Prostate gland (tissue), 2 donors: ENCODE measurements around the gene KIF21B.

ENCODE experiments used
- POLR2A ChIP-seq: fragments of 450-650 bp; IDR thresholded peaks from one replicate; pipeline ENCODE4 v1.6.1; 2016; ENCODE audit warnings: antibody characterized with exemption, mild to moderate bottlenecking
- TF ChIP-seq, protein P1 (sequence below), 4 experiments: fragments of 200-600 bp in 2 of 4; fragments of 450-650 bp in 2 of 4; sonication (generic) in 2 of 4; IDR thresholded peaks; 1 replicate in 3 of 4; 2 replicates in 1 of 4; pipeline ENCODE4 v1.5.1; 2016 to 2019; ENCODE audit warnings: antibody characterized with exemption in 4 of 4, mild to moderate bottlenecking in 2 of 4, moderate library complexity in 2 of 4

- TF ChIP-seq, protein P1, sequence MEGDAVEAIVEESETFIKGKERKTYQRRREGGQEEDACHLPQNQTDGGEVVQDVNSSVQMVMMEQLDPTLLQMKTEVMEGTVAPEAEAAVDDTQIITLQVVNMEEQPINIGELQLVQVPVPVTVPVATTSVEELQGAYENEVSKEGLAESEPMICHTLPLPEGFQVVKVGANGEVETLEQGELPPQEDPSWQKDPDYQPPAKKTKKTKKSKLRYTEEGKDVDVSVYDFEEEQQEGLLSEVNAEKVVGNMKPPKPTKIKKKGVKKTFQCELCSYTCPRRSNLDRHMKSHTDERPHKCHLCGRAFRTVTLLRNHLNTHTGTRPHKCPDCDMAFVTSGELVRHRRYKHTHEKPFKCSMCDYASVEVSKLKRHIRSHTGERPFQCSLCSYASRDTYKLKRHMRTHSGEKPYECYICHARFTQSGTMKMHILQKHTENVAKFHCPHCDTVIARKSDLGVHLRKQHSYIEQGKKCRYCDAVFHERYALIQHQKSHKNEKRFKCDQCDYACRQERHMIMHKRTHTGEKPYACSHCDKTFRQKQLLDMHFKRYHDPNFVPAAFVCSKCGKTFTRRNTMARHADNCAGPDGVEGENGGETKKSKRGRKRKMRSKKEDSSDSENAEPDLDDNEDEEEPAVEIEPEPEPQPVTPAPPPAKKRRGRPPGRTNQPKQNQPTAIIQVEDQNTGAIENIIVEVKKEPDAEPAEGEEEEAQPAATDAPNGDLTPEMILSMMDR (IDR thresholded peaks at IDR 0.05), result no peak
- TF ChIP-seq POLR2A, result no peak
Measured at GRCh38 chr1:201065686-201066085, 42.2 kb upstream of the KIF21B start.
